T47D (cell line): Measurements from ENCODE around the gene SCTR.

Source experiments
- DNase-seq, 2 experiments: peaks; one replicate each; pipeline versions ENCODE4 v3.0.0 to v3.0.0-alpha.2; 2011 to 2012; ENCODE audit warnings: low read depth in 1 of 2, low spot score in 1 of 2
- JUND ChIP-seq: IDR thresholded peaks from 2 replicates; pipeline ENCODE4 v1.6.1; 2012; ENCODE audit warnings: low read depth
- in situ Hi-C: cut with HindIII; loops from 2 replicates; pipeline ENCODE4 v1.10.0; 2016; ENCODE audit warnings: low sequenced_read_pairs, low pct_unique_long_range_greater_than_20kb

The SCTR gene

DNA sequence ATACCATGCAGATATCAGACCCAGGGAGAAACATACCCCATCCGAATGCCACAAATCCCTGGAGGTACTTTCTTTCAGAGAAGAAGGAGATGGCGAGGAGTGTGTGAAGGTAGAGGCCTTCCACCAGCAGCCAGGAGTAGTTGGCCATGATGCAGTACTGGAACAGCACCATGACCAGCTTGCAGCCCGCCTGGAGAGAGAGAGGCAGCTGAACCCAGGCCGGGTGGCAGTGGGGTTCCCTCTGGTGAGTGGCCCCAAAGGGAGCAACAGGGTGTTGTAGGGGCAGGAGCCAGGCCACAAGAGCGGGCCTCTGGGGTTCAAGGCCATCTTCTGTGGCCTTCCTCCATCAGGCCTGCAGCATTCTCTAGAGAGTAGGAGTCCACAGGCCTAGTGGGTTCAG lies 62.5 kb downstream of the SCTR start:
- no peak for TF ChIP-seq JUND
- in situ Hi-C loops = no loop called here

DNA sequence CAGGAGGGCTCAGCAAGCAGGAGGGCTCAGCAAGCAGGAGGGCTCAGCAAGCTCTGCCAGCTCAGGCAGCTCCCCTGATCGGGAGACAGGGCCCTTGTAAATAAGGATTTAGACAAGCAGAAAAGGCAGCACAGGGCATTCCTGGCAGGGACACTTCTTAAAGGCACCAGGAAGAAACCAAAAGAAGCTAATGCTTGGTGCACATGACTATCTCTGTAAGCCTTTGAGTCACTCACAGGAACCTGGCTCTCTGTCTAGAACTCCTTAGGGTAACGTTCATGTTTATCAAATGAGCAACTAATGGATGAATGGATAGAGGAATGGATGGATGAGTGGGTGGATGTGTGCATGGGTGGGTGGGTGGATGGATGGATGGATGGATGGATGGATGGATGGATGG lies 64.2 kb downstream of the SCTR start:
- in situ Hi-C loops = no loop called here
- DNase-seq = no peak
- no peak for TF ChIP-seq JUND

More for the DNA sequence above, 62.5 kb downstream of the SCTR start:
- no peak for DNase-seq

DNA sequence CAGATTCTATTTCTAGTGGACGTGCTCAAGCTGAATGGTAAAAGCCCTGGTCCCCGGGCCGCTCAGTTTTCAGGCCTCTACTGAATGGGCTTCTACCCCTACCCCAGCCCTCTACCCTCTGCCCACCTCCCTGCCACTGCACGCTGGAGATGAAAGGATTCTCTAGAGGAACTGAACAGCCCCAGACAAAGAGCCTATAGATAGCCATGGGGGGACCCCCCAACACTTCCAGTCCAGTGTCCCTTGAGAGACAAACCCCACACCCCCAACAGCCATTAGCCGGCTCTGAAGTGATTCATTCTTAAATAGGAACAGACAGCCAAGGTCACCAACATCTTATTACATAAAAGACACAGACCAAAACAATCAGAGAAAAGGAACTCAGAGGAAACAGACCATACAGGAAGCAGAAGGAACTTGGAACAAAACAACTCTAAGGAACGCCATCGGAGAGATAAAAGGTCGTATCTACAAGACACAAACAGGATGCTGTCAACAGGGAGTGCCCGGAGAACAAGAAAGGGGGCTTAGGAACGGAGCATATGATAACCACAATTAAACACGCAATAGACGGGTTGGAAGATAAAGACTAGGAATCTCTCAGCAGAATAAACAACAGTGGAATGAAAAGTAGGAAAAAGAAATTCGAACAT lies 69.1 kb downstream of the SCTR start:
- in situ Hi-C loops = no loop called here
- no peak for TF ChIP-seq JUND
- DNase-seq = no peak

DNA sequence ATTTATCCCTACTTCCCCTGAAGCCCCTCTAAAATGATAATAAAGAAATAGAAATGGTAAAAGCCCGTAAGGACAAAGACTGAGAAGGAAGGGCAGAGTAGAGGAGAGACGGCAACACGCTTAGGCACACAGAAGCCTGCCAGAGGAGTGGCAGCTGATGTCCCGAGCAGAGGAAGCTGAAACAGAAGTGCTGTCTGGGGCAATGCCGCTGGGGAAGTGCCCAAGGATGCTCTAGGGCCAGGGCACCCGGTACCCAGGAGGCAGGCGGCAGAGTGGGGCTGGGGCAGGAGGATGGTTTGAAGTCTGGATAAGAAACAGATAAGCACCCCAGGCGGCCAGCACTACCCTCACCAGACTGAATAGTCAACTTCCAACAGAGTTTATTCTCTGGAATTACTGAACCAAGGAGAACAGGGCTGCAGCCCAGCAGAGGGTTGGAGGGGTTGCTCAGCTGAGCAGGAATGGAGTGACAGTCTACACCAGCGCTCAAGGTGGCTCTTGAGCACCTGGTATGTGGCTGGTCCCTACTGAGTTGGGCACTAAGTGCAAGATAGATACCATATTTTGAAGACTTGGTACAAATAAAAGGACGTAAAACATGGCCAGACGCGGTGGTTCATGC lies 70.2 kb downstream of the SCTR start:
- TF ChIP-seq JUND = no peak
- in situ Hi-C loops = no loop called here
- DNase-seq = no peak

DNA sequence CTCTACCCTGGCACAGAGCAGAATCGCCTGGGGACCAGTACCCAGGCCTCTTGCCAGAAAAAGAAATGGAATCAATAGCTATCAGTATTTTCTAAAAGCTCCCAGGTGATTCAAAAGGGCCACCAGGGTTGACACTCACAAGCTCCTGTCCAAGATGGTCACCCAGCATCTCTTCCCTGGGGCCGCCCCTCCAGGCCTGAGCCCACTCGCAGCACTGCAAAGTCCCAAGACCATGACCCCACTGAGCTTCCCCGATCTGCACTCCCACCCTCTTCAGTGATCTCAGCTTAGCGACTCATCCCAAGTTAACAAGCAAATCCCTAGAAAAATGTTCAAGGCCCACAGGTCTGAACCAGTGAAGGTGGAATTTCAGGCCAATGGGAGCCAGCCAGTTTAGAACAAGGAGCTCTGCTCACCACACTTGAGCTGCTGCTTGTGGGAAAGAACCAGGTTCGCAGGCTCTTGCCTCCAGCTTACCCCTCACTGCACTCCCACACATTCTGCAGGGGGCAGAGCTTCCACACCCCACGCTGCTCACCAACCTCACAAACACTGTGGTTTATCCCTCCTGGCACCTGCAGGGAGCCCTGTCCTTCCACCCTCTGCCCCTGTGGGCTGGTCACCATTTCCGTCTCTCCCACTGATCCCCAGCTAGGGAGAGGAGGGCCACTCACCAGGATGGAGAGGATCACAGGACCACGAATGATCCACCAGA lies 72.8 kb downstream of the SCTR start:
- DNase-seq = no peak
- no peak for TF ChIP-seq JUND
- in situ Hi-C loops = no loop called here

DNA sequence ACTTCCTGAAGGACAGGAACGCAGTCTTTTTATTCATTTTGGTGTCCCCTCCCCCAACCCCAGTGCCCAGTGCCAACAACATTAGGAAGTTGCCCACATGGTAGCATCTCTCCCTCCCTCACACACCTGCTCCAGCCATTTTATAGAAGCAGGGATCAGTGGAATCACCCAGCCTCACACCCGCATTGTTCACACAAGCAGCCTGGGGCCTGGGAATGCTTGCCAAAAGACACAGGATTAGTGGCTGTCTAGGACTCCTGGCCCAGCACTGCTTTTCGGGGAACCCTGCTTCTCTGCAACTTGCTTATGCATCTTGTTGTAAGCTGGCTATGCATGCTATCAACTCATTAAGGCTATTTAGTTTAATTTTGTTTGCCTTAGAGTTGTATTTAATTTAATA lies 74.8 kb downstream of the SCTR start:
- DNase-seq = peak in 1 of 2 experiments; percentile 56
- in situ Hi-C loops = no loop called here
- no peak for TF ChIP-seq JUND

DNA sequence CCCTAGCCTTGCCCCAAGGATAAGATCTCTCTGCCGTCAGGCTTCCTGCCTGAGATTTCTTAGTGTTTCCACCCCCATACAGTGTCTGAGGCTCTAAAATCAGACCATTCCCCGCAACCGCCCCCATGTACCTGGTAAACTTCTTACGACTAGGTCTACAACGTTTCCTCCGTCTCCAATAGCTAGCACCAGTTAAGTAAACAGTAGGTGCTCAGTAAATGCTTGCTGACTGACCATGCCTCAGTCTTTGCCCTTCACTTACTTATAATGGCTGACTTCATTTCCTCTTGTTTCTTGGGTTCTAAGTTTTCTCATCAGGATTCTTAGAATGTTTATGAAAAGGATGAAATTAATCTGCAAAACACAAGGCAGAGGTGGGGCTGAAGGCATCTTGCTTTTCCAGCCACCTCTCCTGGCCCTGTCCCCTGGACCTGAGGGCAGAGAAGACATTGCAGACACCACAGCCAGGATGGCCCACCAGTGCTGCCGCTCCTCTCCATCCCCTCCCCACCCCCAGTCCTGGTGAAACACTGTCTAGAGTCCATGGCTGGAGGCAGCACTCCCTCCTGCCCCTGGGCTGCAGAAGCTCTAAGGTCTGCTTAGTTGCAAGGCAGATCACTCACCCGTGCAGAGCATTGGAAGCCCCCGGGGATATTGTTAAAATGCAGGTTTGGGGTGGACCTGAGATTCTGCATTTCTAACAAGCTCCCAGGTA lies 75.7 kb downstream of the SCTR start:
- in situ Hi-C loops = no loop called here
- DNase-seq = no peak
- TF ChIP-seq JUND = no peak

DNA sequence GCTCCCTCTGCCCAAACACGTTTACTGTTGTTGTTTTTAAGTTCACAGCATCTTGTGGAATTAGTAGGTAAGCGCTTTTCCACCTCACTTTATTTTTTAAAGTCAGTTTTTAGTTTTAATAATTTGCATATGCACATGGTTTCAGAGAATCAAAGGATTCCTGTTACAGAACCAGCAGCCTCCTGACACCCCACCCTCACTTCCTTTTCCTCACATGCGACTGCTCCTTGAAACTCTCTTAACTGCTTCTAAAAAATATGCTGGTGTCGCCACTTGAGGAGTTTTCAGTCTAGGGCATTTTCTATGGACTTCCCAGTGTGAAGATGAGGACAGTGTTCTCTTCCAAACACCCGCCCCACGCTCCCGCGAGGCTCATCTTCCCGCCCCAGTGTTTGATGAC lies 78.2 kb downstream of the SCTR start:
- DNase-seq = no peak
- TF ChIP-seq JUND = no peak
- in situ Hi-C loops = no loop called here

DNA sequence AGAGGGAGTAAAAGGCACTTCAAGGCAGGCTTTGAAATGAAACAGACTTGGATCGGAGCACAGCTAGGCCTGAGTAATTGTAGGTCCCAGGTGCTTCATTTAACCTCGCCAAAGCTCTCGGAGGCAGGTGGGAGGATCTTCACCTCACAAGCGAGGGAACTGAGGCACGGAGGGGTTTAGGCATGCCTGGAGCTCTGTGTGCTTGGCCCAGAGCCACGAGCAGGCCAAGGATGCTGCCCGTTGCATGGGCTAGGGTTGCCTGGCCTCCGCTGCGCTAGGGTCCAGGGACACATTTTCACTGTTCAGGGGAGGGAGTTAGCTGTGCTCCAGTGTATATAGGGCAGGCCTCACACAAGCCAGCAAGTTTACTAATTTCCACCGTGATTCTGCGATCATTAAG lies 81.4 kb downstream of the SCTR start:
- in situ Hi-C loops = no loop called here
- no peak for DNase-seq
- TF ChIP-seq JUND = no peak

DNA sequence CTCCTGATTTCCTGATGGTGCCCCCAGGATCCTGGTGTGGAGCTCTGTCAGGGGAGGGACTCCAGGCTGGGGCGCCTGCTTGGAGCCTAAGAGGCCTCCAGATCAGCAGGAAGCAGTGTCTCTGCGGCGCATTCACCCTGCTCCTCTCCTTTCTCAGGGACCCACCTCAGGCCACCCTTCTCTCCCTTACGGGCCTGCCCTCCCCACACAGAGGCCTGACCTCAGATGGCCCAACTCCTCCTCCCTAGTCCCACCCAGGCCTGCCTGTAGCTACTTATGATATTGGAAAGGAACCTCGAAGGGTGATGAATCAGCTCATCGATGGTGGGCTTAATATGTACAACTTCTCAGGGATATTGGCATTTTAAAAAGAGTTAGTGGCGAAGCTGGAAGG lies 82.1 kb downstream of the SCTR start:
- in situ Hi-C loops = no loop called here
- DNase-seq = no peak
- TF ChIP-seq JUND = no peak

DNA sequence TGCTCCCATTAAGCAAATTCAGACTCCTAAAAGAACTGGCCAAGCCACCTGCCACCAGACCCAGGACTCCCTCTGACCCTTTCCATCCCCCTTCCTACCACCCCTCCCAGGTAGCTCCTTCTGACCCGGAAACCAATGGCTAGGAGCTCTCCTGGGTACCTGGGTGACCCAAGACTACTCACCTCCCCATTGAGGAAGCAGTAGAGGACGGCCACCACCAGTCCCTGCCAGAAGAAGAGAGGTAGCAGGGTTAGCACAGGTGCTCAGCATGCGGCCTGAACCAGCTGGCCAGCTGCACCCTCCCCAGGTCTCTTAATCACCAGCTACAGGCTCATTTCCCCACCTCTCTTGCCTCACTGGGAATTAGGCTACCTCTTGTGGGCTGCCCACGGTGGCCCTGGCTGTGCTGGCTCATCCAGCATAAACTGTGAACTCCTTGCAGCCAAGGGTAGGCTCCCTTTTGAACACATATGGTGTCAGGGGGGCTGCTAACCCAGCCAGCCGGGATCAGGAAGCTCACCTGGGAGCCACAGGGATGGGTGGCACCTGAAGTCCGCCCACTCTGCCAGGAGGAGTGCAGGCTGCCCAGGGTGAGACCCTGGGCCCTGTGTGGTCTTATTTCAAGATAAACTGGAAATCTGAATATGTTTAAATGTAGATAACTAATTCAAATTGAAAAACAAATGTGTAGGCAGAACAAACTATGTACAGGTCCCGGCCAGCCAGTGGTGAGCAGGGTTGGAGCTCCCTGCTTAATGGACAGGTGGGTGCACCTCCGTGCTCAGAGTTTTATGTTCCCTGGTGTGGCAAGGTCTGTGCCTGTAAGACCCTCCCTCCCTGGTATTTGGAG lies 82.7 kb downstream of the SCTR start:
- no peak for DNase-seq
- TF ChIP-seq JUND = no peak

DNA sequence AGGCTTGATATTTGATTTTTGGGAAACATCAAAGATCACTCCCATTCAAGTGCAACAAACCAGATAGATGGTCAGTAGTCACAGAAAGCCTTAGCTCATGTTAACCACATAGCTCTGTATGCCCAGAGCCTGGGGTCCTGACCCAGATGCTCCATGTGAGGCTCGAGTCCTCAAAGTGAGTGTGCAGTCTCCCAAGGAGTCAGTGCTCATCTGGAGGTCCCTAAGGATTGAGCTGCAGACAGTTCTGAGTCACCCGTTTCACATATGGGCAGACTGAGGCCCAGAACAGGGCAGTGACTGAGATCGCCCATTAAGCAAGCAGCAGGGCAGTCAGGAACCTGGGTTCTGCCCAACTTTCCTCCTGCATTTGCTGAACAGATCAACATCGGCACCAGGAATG lies 83.4 kb downstream of the SCTR start:
- in situ Hi-C loops = no loop called here

More for the DNA sequence above, 82.7 kb downstream of the SCTR start:
- in situ Hi-C loops = no loop called here

More for the DNA sequence above, 83.4 kb downstream of the SCTR start:
- no peak for TF ChIP-seq JUND
- no peak for DNase-seq
